H9 (cell line): ENCODE data around the gene PRSS57. TPM values are rescaled to one million over a fixed set of nuclear protein-coding genes. Genes with fewer than 3 reads are reported as not detected.

ENCODE experiments used
- DNase-seq: peaks from one replicate; pipeline ENCODE4 v3.0.0-alpha.2; 2017
- H2AFZ ChIP-seq: one replicate; pipeline ENCODE4 v1.6.1; 2013; ENCODE audit warnings: mild to moderate bottlenecking, low read length, control low read depth, moderate library complexity
- H2AK5ac ChIP-seq: 2 replicates; pipeline ENCODE4 v1.6.1; 2013; ENCODE audit warnings: low read length, control low read depth, mixed read lengths; ENCODE audit not compliant: insufficient read length
- H2BK120ac ChIP-seq: one replicate; pipeline ENCODE4 v1.6.1; 2013; ENCODE audit warnings: low read depth, mild to moderate bottlenecking, low read length, control low read depth, inconsistent platforms; ENCODE audit not compliant: poor library complexity, severe bottlenecking
- H2BK12ac ChIP-seq: 2 replicates; pipeline ENCODE4 v1.6.1; 2013; ENCODE audit warnings: low read length, control low read depth, mixed read lengths, low read depth; ENCODE audit not compliant: insufficient read length
- H2BK15ac ChIP-seq: 2 replicates; pipeline ENCODE4 v1.6.1; 2013; ENCODE audit warnings: low read depth, low read length, control low read depth
- H2BK20ac ChIP-seq: one replicate; pipeline ENCODE4 v1.6.1; 2013; ENCODE audit warnings: low read depth, mild to moderate bottlenecking, low read length, control low read depth, inconsistent platforms; ENCODE audit not compliant: poor library complexity, severe bottlenecking
- H2BK5ac ChIP-seq: 2 replicates; pipeline ENCODE4 v1.6.1; 2013; ENCODE audit warnings: low read length, control low read depth, mixed read lengths; ENCODE audit not compliant: insufficient read length
- H3K14ac ChIP-seq: 2 replicates; pipeline ENCODE4 v1.6.1; 2013; ENCODE audit warnings: low read length, control low read depth; ENCODE audit not compliant: insufficient read depth
- H3K18ac ChIP-seq: 2 replicates; pipeline ENCODE4 v1.6.1; 2013; ENCODE audit warnings: low read depth, mild to moderate bottlenecking, mixed read lengths, low read length, control low read depth; ENCODE audit not compliant: insufficient read length
- H3K23ac ChIP-seq: 2 replicates; pipeline ENCODE4 v1.6.1; 2013; ENCODE audit warnings: low read length, control low read depth, mixed read lengths, low read depth; ENCODE audit not compliant: insufficient read length
- H3K23me2 ChIP-seq: 2 replicates; pipeline ENCODE4 v1.6.1; 2013; ENCODE audit warnings: low read depth, mild to moderate bottlenecking, mixed read lengths, low read length, control low read depth; ENCODE audit not compliant: insufficient read length, poor library complexity, severe bottlenecking
- H3K27ac ChIP-seq: 2 replicates; pipeline ENCODE4 v1.5.1; 2013; ENCODE audit warnings: low read length, control low read depth, mixed read lengths, low read depth; ENCODE audit not compliant: insufficient read length
- H3K27me3 ChIP-seq: 2 replicates; pipeline ENCODE4 v1.6.1; 2013; ENCODE audit warnings: low read length, control low read depth, inconsistent platforms; ENCODE audit not compliant: insufficient read depth
- H3K4ac ChIP-seq: 2 replicates; pipeline ENCODE4 v1.6.1; 2013; ENCODE audit warnings: low read depth, mild to moderate bottlenecking, control low read depth, inconsistent platforms, low read length, moderate library complexity
- H3K4me1 ChIP-seq: 2 replicates; pipeline ENCODE4 v1.6.1; 2013; ENCODE audit warnings: low read length, control low read depth, inconsistent platforms; ENCODE audit not compliant: insufficient read depth
- H3K4me2 ChIP-seq: 2 replicates; pipeline ENCODE4 v1.6.1; 2013; ENCODE audit warnings: low read length, control low read depth, mixed read lengths; ENCODE audit not compliant: insufficient read length, insufficient read depth
- H3K56ac ChIP-seq: 2 replicates; pipeline ENCODE4 v1.6.1; 2013; ENCODE audit warnings: low read depth, mild to moderate bottlenecking, mixed read lengths, low read length, control low read depth; ENCODE audit not compliant: insufficient read length
- H3K79me1 ChIP-seq: 2 replicates; pipeline ENCODE4 v1.6.1; 2013; ENCODE audit warnings: low read depth, mild to moderate bottlenecking, moderate library complexity, low read length, control low read depth, inconsistent platforms; ENCODE audit not compliant: insufficient read depth, poor library complexity, severe bottlenecking
- H3K79me2 ChIP-seq: 2 replicates; pipeline ENCODE4 v1.6.1; 2013; ENCODE audit warnings: low read length, control low read depth, inconsistent platforms; ENCODE audit not compliant: insufficient read depth
- H3K9ac ChIP-seq: 2 replicates; pipeline ENCODE4 v1.6.1; 2013; ENCODE audit warnings: low read length, control low read depth, mixed read lengths; ENCODE audit not compliant: insufficient read length; ENCODE audit errors: extremely low read depth
- H3K9me3 ChIP-seq: one replicate; pipeline ENCODE4 v1.6.1; 2013; ENCODE audit warnings: low read depth, low read length, inconsistent platforms; ENCODE audit not compliant: control insufficient read depth
- H3T11ph ChIP-seq: one replicate; pipeline ENCODE4 v1.6.1; 2013; ENCODE audit warnings: mild to moderate bottlenecking, low read length, control low read depth, inconsistent platforms
- H4K20me1 ChIP-seq: one replicate; pipeline ENCODE4 v1.6.1; 2013; ENCODE audit not compliant: control insufficient read depth, insufficient read length, insufficient read depth
- H4K5ac ChIP-seq: 2 replicates; pipeline ENCODE4 v1.6.1; 2013; ENCODE audit warnings: low read depth, mild to moderate bottlenecking, mixed read lengths, low read length, control low read depth; ENCODE audit not compliant: insufficient read length
- H4K8ac ChIP-seq: replicated peaks from 2 replicates; pipeline ENCODE4 v1.6.1; 2013; ENCODE audit warnings: low read length, control low read depth, mixed read lengths, low read depth; ENCODE audit not compliant: insufficient read length
- H4K91ac ChIP-seq: 2 replicates; pipeline ENCODE4 v1.6.1; 2013; ENCODE audit warnings: low read depth, mild to moderate bottlenecking, moderate library complexity, mixed read lengths, low read length, control low read depth; ENCODE audit not compliant: insufficient read length
- H3K27ac Mint-ChIP-seq, 3 experiments: 2 replicates in 2 of 3; 3 replicates in 1 of 3; pipeline ENCODE4 v1.8.0; 2020 to 2021; ENCODE audit warnings: mixed read lengths in 3 of 3, mild to moderate bottlenecking in 1 of 3, moderate library complexity in 1 of 3
- H3K27me3 Mint-ChIP-seq: 2 replicates; pipeline ENCODE4 v1.8.0; 2021; ENCODE audit warnings: low read depth, mild to moderate bottlenecking, moderate library complexity, mixed read lengths
- H3K36me3 Mint-ChIP-seq, 3 experiments: 2 replicates in 2 of 3; 3 replicates in 1 of 3; pipeline ENCODE4 v1.8.0; 2020 to 2021; ENCODE audit warnings: low read depth in 3 of 3, mixed read lengths in 3 of 3; ENCODE audit not compliant: insufficient read depth in 1 of 3
- H3K4me1 Mint-ChIP-seq, 2 experiments: 2 replicates each; pipeline ENCODE4 v1.8.0; 2020; ENCODE audit warnings: mixed read lengths in 2 of 2
- H3K4me3 Mint-ChIP-seq, 2 experiments: 2 replicates in 1 of 2; 3 replicates in 1 of 2; pipeline ENCODE4 v1.8.0; 2020 to 2021; ENCODE audit warnings: mild to moderate bottlenecking in 2 of 2, mixed read lengths in 2 of 2, moderate library complexity in 1 of 2
- H3K9me3 Mint-ChIP-seq, 2 experiments: 2 replicates in 1 of 2; 3 replicates in 1 of 2; pipeline ENCODE4 v1.8.0; 2020; ENCODE audit warnings: mild to moderate bottlenecking in 2 of 2, mixed read lengths in 2 of 2, moderate library complexity in 1 of 2
- WGBS: extraction: QIAGEN DNeasy Blood & Tissue Kit; methylation state at CpG from one replicate; pipeline ENCODE4 v1.1.7; 2013; ENCODE audit warnings: missing lambda C conversion rate, low lambda C conversion rate, mixed read lengths; ENCODE audit not compliant: insufficient read length; ENCODE audit errors: extremely low coverage; 5-methylcytosine and 5-hydroxymethylcytosine counted together
- total RNA-seq: library from RNA; stranded (reverse); gene quantifications from 2 replicates; pipeline ENCODE4 v1.2.1, GENCODE V29; 2021
- TF ChIP-seq, protein P1 (sequence below): fragments of 200-600 bp; sonication (generic); conservative IDR thresholded peaks from 3 replicates; pipeline ENCODE4 v1.8.0; 2021; ENCODE audit warnings: antibody characterized with exemption, mild to moderate bottlenecking

PRSS57 gene
- total RNA-seq, 1 experiment from 2014 or later: not detected

DNA sequence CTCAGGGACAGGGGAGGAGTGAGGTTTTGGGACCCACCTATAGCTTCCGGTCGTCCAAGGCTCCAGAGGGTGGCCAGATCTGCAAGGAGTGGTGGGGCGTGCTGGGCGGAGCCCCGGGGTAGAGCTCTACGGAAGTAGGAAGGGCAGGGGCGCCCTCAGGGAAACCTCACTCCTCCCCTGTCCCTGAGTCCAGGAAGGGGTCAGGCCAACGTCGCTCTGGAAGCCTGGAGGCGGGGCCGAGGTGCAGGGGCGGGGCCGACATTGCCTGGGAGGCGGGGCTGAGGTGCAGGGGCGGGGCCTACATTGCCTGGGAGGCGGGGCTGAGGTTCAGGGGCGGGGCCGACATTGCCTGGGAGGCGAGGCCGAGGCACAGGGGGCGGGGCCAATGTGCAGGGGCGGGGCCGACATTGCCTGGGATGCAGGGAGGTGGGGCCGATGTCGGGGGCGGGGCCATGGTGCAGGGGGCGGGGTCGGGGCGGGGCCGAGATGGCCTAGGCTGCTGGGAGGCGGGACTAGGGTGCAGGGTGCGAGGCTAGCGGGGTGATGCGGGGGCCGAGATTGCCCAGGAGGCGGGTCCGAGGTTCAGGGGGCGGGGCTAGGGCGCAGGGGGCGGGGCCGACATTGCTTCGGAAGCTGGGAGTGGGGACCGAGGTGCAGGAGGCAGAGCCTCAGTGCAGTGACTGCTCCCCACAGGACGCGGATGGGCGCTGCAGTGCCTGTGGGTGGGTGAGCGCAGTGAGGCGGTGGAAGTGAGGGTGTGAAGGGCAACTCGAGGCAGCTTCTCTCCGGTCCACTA lies 8.6 kb upstream of the PRSS57 start:
- Mint-ChIP-seq H3K36me3 (peaks cover 0 to 5% (median 3%) of the 10 kb centered on the region in 3 experiments; a peak in 3 of 7 replicates), H3K27me3 (peaks cover 19% of the 10 kb centered on the region), H3K9me3 (peaks cover 8 to 9% of the 10 kb centered on the region in 2 experiments), H3K4me3 (peak overlapping the region; percentile 66 to 73), H3K27ac (peak overlapping the region; percentile 63 to 90 (median 80); a peak in 4 of 7 replicates), H3K4me1 (peaks cover 3 to 7% of the 10 kb centered on the region in 2 experiments; a peak in 3 of 4 replicates)
- no CpG with 5 or more reads among the region's 50 CpGs for WGBS
- Histone ChIP-seq H3K9me3 (no peaks in the 10 kb centered on the region), H3K27me3 (no peaks in the 10 kb centered on the region), H3K9ac (no peak overlapping the region), H3K4ac (no peak overlapping the region), H4K91ac (no peak overlapping the region), H3T11ph (no peak overlapping the region), H3K79me2 (no peaks in the 10 kb centered on the region), H3K14ac (no peak overlapping the region), H2BK15ac (no peak overlapping the region), H3K4me1 (no peaks in the 10 kb centered on the region; the same call in 1 of the 2 replicates), H3K23me2 (no peaks in the 10 kb centered on the region), H2AK5ac (no peak overlapping the region), H2BK120ac (no peak overlapping the region), H3K79me1 (no peaks in the 10 kb centered on the region), H2BK12ac (no peak overlapping the region), H3K18ac (peak overlapping the region; percentile 28), H3K56ac (no peak overlapping the region), H2AFZ (no peak overlapping the region), H3K23ac (no peak overlapping the region), H3K27ac (no peak overlapping the region), H2BK5ac (no peak overlapping the region), H3K4me2 (peak overlapping the region; percentile 35), H4K20me1 (no peaks in the 10 kb centered on the region), H2BK20ac (no peak overlapping the region), H4K5ac (no peak overlapping the region), H4K8ac (no peak overlapping the region)
- TF ChIP-seq, protein P1, sequence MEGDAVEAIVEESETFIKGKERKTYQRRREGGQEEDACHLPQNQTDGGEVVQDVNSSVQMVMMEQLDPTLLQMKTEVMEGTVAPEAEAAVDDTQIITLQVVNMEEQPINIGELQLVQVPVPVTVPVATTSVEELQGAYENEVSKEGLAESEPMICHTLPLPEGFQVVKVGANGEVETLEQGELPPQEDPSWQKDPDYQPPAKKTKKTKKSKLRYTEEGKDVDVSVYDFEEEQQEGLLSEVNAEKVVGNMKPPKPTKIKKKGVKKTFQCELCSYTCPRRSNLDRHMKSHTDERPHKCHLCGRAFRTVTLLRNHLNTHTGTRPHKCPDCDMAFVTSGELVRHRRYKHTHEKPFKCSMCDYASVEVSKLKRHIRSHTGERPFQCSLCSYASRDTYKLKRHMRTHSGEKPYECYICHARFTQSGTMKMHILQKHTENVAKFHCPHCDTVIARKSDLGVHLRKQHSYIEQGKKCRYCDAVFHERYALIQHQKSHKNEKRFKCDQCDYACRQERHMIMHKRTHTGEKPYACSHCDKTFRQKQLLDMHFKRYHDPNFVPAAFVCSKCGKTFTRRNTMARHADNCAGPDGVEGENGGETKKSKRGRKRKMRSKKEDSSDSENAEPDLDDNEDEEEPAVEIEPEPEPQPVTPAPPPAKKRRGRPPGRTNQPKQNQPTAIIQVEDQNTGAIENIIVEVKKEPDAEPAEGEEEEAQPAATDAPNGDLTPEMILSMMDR: no peak
- peak; percentile 97 for DNase-seq
